ENCODE results near the gene PIWIL4.
A peak's percentile ranks its signal among the peaks of the same experiment; 100 is the strongest.

Gene PIWIL4

DNA sequence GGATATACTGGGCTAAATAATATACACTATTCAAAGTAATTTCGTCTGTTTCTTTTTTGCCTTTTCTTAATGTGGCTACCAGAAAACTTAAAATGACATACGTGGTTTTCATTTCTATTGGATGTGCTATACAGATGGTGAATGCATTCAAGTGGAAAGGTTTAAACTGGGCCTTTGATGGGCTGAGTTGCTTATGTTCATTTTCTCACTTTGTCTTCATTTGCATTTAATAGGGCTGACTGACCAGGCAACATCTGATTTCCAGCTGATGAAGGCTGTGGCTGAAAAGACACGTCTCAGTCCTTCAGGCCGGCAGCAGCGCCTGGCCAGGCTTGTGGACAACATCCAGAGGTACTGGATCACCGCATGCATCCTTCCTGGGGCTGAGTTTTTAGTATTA lies 27.9 kb downstream of the PIWIL4 start:
- H3K4me3 ChIP-seq (ENCODE audit: low read length), result no peak overlapping the region
- no peak for DNase-seq (ENCODE audit: low read depth)
- TF ChIP-seq CTCF (conservative IDR thresholded peaks at IDR 0.05; ENCODE audit: low read length), result no peak

DNA sequence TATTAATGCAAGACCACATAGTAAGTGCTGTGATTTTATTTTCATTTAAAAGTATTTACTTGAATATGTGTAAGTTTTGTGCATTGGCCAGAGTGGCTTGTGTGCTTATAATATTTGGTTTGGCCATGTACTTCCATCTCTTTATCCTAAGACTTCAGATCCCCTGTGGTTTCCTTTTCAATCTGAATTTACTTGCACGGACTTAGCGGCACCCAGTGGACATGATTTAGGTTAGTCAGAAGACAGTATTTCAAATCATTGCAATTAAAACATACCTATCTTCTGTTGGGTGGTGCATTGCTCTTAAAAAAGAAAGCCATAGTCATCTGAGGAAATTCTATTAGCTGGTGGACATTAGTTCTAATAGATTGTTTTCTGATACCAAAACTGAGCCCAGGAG lies 30.7 kb downstream of the PIWIL4 start:
- no peak; the same call in 1 of the 2 replicates for TF ChIP-seq CTCF (conservative IDR thresholded peaks at IDR 0.05; ENCODE audit: low read length)
- peak; percentile 5 for DNase-seq (ENCODE audit: low read depth)
- H3K4me3 ChIP-seq (ENCODE audit: low read length), result no peak overlapping the region

- TF ChIP-seq CTCF (conservative IDR thresholded peaks at IDR 0.05; ENCODE audit: low read length), result no peak
- DNase-seq (ENCODE audit: low read depth), result no peak
- H3K4me3 ChIP-seq (ENCODE audit: low read length), result no peak overlapping the region
Observed at GRCh38 chr11:94599510-94599909, 32.3 kb downstream of the PIWIL4 start.

- no peak overlapping the region for H3K4me3 ChIP-seq (ENCODE audit: low read length)
- DNase-seq (ENCODE audit: low read depth), result peak; percentile 77
- TF ChIP-seq CTCF (conservative IDR thresholded peaks at IDR 0.05; ENCODE audit: low read length), result peak; percentile 61
Observed at GRCh38 chr11:94602430-94603372, 35.5 kb downstream of the PIWIL4 start.

GRCh38 chr11:94603587-94603986 lies 36.4 kb downstream of the PIWIL4 start:
- DNase-seq (ENCODE audit: low read depth), result no peak
- TF ChIP-seq CTCF (conservative IDR thresholded peaks at IDR 0.05; ENCODE audit: low read length), result no peak
- H3K4me3 ChIP-seq (ENCODE audit: low read length), result no peak overlapping the region

GRCh38 chr11:94604482-94604881 lies 37.3 kb downstream of the PIWIL4 start:
- peak; percentile 15 for DNase-seq (ENCODE audit: low read depth)
- H3K4me3 ChIP-seq (ENCODE audit: low read length), result no peak overlapping the region
- TF ChIP-seq CTCF (conservative IDR thresholded peaks at IDR 0.05; ENCODE audit: low read length), result no peak

- H3K4me3 ChIP-seq (ENCODE audit: low read length), result no peak overlapping the region
- DNase-seq (ENCODE audit: low read depth), result no peak
- TF ChIP-seq CTCF (conservative IDR thresholded peaks at IDR 0.05; ENCODE audit: low read length), result no peak
Observed at GRCh38 chr11:94613120-94613519, 46.0 kb downstream of the PIWIL4 start.

Data from AG10803 (cell line).